Fibroblast of lung (primary cell): ENCODE results near the gene STXBP4. TPM values are rescaled to one million over a fixed set of nuclear protein-coding genes. Genes with fewer than 3 reads are reported as not detected.

Experiments used
- DNase-seq, 2 donors: peaks; one replicate each; pipeline versions ENCODE4 v3.0.0 to v3.0.0-alpha.2; 2010; ENCODE audit warnings: low read depth in 2 of 2
- H2AFZ ChIP-seq: 2 replicates; pipeline ENCODE4 v1.5.1; 2012; ENCODE audit warnings: low read length, control low read depth, inconsistent platforms
- H3K27ac ChIP-seq: 2 replicates; pipeline ENCODE4 v1.5.1; 2011; ENCODE audit warnings: low read length, control low read depth; ENCODE audit not compliant: insufficient read depth
- H3K27me3 ChIP-seq: 2 replicates; pipeline ENCODE4 v1.5.1; 2011; ENCODE audit warnings: mild to moderate bottlenecking, low read length; ENCODE audit not compliant: control insufficient read depth, insufficient read depth
- H3K36me3 ChIP-seq: 2 replicates; pipeline ENCODE4 v1.5.1; 2011; ENCODE audit warnings: low read length; ENCODE audit not compliant: control insufficient read depth, insufficient read depth
- H3K4me1 ChIP-seq: 2 replicates; pipeline ENCODE4 v1.5.1; 2011; ENCODE audit warnings: low read length; ENCODE audit not compliant: control insufficient read depth, insufficient read depth; ENCODE audit errors: extremely low read depth
- H3K4me2 ChIP-seq: 2 replicates; pipeline ENCODE4 v1.5.1; 2011; ENCODE audit warnings: low read length, control low read depth; ENCODE audit not compliant: insufficient read depth; ENCODE audit errors: extremely low read depth
- H3K4me3 ChIP-seq, 4 experiments: fragments of 200-600 bp in 1 of 4; sonication (generic) in 1 of 4; replicated peaks in 1 of 4; 2 replicates each; pipeline ENCODE4 v1.5.1; 2011 to 2016; ENCODE audit warnings: low read length in 4 of 4, low read depth in 3 of 4, mild to moderate bottlenecking in 3 of 4, control low read depth in 2 of 4, inconsistent platforms in 1 of 4, mixed read lengths in 1 of 4; ENCODE audit not compliant: insufficient read depth in 1 of 4; ENCODE audit errors: control extremely low read depth in 1 of 4
- H3K79me2 ChIP-seq: 2 replicates; pipeline ENCODE4 v1.5.1; 2012; ENCODE audit warnings: mild to moderate bottlenecking, low read length, inconsistent platforms; ENCODE audit not compliant: control insufficient read depth, insufficient read depth
- H3K9ac ChIP-seq: 2 replicates; pipeline ENCODE4 v1.5.1; 2011; ENCODE audit warnings: mild to moderate bottlenecking, low read length, control low read depth; ENCODE audit not compliant: insufficient read depth
- H3K9me3 ChIP-seq: 2 replicates; pipeline ENCODE4 v1.5.1; 2012; ENCODE audit warnings: low read depth, low read length; ENCODE audit not compliant: control insufficient read depth, insufficient read depth
- H4K20me1 ChIP-seq: 2 replicates; pipeline ENCODE4 v1.5.1; 2011; ENCODE audit warnings: low read length; ENCODE audit not compliant: control insufficient read depth, insufficient read depth; ENCODE audit errors: extremely low read depth
- CTCF ChIP-seq, 2 donors: IDR thresholded peaks in 1 of 2; conservative IDR thresholded peaks in 1 of 2; 1 replicate in 1 of 2; 2 replicates in 1 of 2; pipeline ENCODE4 v1.5.1; 2011 to 2012; ENCODE audit warnings: low read length in 2 of 2, control low read depth in 1 of 2, inconsistent platforms in 1 of 2, low read depth in 1 of 2, mild to moderate bottlenecking in 1 of 2
- EZH2 ChIP-seq: IDR thresholded peaks from 2 replicates; pipeline ENCODE4 v1.5.1; 2012; ENCODE audit warnings: low read length, control low read depth, mild to moderate bottlenecking; ENCODE audit errors: missing control alignments
- polyA plus RNA-seq, 2 donors: library from polyadenylated mRNA; depleted of rRNA in 1 of 2; stranded (reverse) in 1 of 2; unstranded in 1 of 2; fragments of >200 nt; gene quantifications; 2 replicates each; pipeline ENCODE4 v1.2.1, GENCODE V29; 2011 to 2012; ENCODE audit warnings: missing spikeins in 1 of 2
- total RNA-seq: library from RNA; depleted of rRNA; stranded (reverse); fragments of >200 nt; gene quantifications from 2 replicates; pipeline ENCODE4 v1.2.1, GENCODE V29; 2014

The STXBP4 gene
- total and polyA plus RNA-seq, 2 donors (not counting 1 experiment from before 2014, with no cell fraction given): 5.6 to 9.8 TPM

- Histone ChIP-seq H3K9me3 (no peaks in the 10 kb centered on the region), H3K36me3 (no peaks in the 10 kb centered on the region), H3K79me2 (no peaks in the 10 kb centered on the region), H3K4me3 (no peak overlapping the region), H3K4me2 (no peak overlapping the region), H4K20me1 (no peaks in the 10 kb centered on the region), H2AFZ (no peak overlapping the region), H3K4me1 (peaks cover 2% of the 10 kb centered on the region), H3K27ac (no peak overlapping the region), H3K27me3 (no peaks in the 10 kb centered on the region), H3K9ac (no peak overlapping the region)
- no peak for DNase-seq
- TF ChIP-seq CTCF (conservative IDR thresholded peaks at IDR 0.05 in 1 of 2, IDR thresholded peaks at IDR 0.05 in 1 of 2; ENCODE audit: low read depth in 1 of 2, low read length in 2 of 2) (no peak), EZH2 (no peak)
Observed at GRCh38 chr17:54945231-54945630, 23.3 kb upstream of the STXBP4 start.

- TF ChIP-seq EZH2 (no peak), CTCF (conservative IDR thresholded peaks at IDR 0.05 in 1 of 2, IDR thresholded peaks at IDR 0.05 in 1 of 2; ENCODE audit: low read depth in 1 of 2, low read length in 2 of 2) (no peak)
- Histone ChIP-seq H3K79me2 (no peaks in the 10 kb centered on the region), H3K4me2 (no peak overlapping the region), H3K9me3 (no peaks in the 10 kb centered on the region), H3K9ac (no peak overlapping the region), H2AFZ (no peak overlapping the region), H3K36me3 (no peaks in the 10 kb centered on the region), H4K20me1 (no peaks in the 10 kb centered on the region), H3K27ac (no peak overlapping the region), H3K4me3 (no peak overlapping the region), H3K27me3 (no peaks in the 10 kb centered on the region), H3K4me1 (peaks cover 2% of the 10 kb centered on the region)
- no peak for DNase-seq
Observed at GRCh38 chr17:54945671-54946070, 22.9 kb upstream of the STXBP4 start.

- H4K20me1 ChIP-seq: no peaks in the 10 kb centered on the region
Observed at GRCh38 chr17:54947396-54947795, 21.2 kb upstream of the STXBP4 start.

More at GRCh38 chr17:54947396-54947795, 21.2 kb upstream of the STXBP4 start:
- TF ChIP-seq EZH2: no peak
- no peak for TF ChIP-seq CTCF (conservative IDR thresholded peaks at IDR 0.05 in 1 of 2, IDR thresholded peaks at IDR 0.05 in 1 of 2; ENCODE audit: low read depth in 1 of 2, low read length in 2 of 2)
- no peak overlapping the region for H3K4me2 ChIP-seq
- H3K9ac ChIP-seq: no peak overlapping the region
- no peak overlapping the region for H3K4me3 ChIP-seq
- no peaks in the 10 kb centered on the region for H3K79me2 ChIP-seq
- no peak overlapping the region for H2AFZ ChIP-seq
- no peak for DNase-seq
- no peak overlapping the region for H3K27ac ChIP-seq
- H3K4me1 ChIP-seq: peaks cover 2% of the 10 kb centered on the region
- no peaks in the 10 kb centered on the region for H3K27me3 ChIP-seq
- no peaks in the 10 kb centered on the region for H3K9me3 ChIP-seq
- no peaks in the 10 kb centered on the region for H3K36me3 ChIP-seq
